K562 (cell line): ENCODE results near the gene HDAC10. TPM values are rescaled to one million over a fixed set of nuclear protein-coding genes. Genes with fewer than 3 reads are reported as not detected.
A peak's percentile ranks its signal among the peaks of the same experiment; 100 is the strongest.

Experiments used
- ATAC-seq: fragments of 200-7000 bp; cut with Tn5 transposase; 3 replicates; pipeline ENCODE4 v1.9.1; 2020; ENCODE audit warnings: moderate library complexity
- BruUV-seq: library from RNA; stranded (reverse); fragments of 400-500 nt; replicated peaks from 2 replicates; lab custom pipeline; 2021; lab: Mats Ljungman, UMichigan
- CTCF ChIA-PET: fragments of 300-600 bp; formaldehyde crosslinking; extraction: SDS; loops from one replicate; lab custom pipeline; 2021; ENCODE audit warnings: low intra/inter-chr PET ratio; lab: Yijun Ruan, JAX
- POLR2A ChIA-PET: fragments of 300-600, 350-650 bp; sonication (Branson Sonifier 250); formaldehyde crosslinking; extraction: SDS; loops from one replicate; lab custom pipeline; 2021; ENCODE audit warnings: antibody characterized with exemption, inconsistent platforms; lab: Yijun Ruan, JAX
- DNase-seq, 4 experiments: peaks; one replicate each; pipeline versions ENCODE4 v3.0.0 to v3.0.0-alpha.2; 2011 to 2018; ENCODE audit warnings: low spot score in 3 of 4, mixed read lengths in 3 of 4; ENCODE audit errors: extremely low read depth in 1 of 4
- FAIRE-seq: peaks from 2 replicates; lab custom pipeline; 2011; peaks lifted over from hg19 to GRCh38; lab: Jason Lieb, UNC
- H2AFZ ChIP-seq: 2 replicates; pipeline ENCODE4 v1.6.0; 2011; ENCODE audit warnings: low read depth, low read length, control low read depth, inconsistent platforms
- H3K27ac ChIP-seq: fragments of 200-600 bp; 3 replicates; pipeline ENCODE4 v1.8.0; 2011; ENCODE audit warnings: low read depth, mild to moderate bottlenecking, control low read depth, inconsistent platforms, low read length, moderate library complexity, mixed read lengths; ENCODE audit errors: extremely low read depth
- H3K27me3 ChIP-seq, 2 experiments: fragments of 300-600 bp in 1 of 2; 2 replicates in 1 of 2; 3 replicates in 1 of 2; pipeline versions ENCODE4 v1.6.0 to v1.8.0; 2011; ENCODE audit warnings: inconsistent platforms in 2 of 2, low read length in 2 of 2, mild to moderate bottlenecking in 1 of 2, mixed read lengths in 1 of 2, moderate library complexity in 1 of 2; ENCODE audit not compliant: control insufficient read depth in 2 of 2, insufficient read depth in 2 of 2
- H3K36me3 ChIP-seq: fragments of 300-600 bp; 3 replicates; pipeline ENCODE4 v1.8.0; 2011; ENCODE audit warnings: mild to moderate bottlenecking, low read length, inconsistent platforms; ENCODE audit not compliant: control insufficient read depth, insufficient read depth
- H3K4me1 ChIP-seq, 2 experiments: fragments of 200-600 bp in 1 of 2; replicated peaks in 1 of 2; 2 replicates in 1 of 2; 3 replicates in 1 of 2; pipeline versions ENCODE4 v1.5.1 to v1.8.0; 2011; ENCODE audit warnings: inconsistent platforms in 2 of 2, low read length in 2 of 2, mild to moderate bottlenecking in 1 of 2, mixed read lengths in 1 of 2, moderate library complexity in 1 of 2; ENCODE audit not compliant: control insufficient read depth in 2 of 2, insufficient read depth in 2 of 2
- H3K4me2 ChIP-seq: 2 replicates; pipeline ENCODE4 v1.6.1; 2011; ENCODE audit warnings: low read length, control low read depth, inconsistent platforms, mixed read lengths; ENCODE audit not compliant: insufficient read depth
- H3K4me3 ChIP-seq: fragments of 200-600 bp; sonication (generic), shearing (Covaris generic); 2 replicates; pipeline ENCODE4 v1.5.1; 2016; ENCODE audit warnings: control low read depth, inconsistent platforms
- H3K79me2 ChIP-seq: fragments of 200-600 bp; 3 replicates; pipeline ENCODE4 v1.8.0; 2011; ENCODE audit warnings: low read length, inconsistent platforms; ENCODE audit not compliant: control insufficient read depth, insufficient read depth
- H3K9ac ChIP-seq, 2 experiments: 2 replicates each; pipeline versions ENCODE4 v1.6.0 to v1.6.1; 2011; ENCODE audit warnings: low read depth in 2 of 2, low read length in 2 of 2, control low read depth in 1 of 2, inconsistent platforms in 1 of 2, mild to moderate bottlenecking in 1 of 2, mixed read lengths in 1 of 2; ENCODE audit not compliant: insufficient read depth in 1 of 2
- H3K9me1 ChIP-seq: one replicate; pipeline ENCODE4 v1.6.0; 2011; ENCODE audit warnings: inconsistent platforms, mild to moderate bottlenecking, low read length, moderate library complexity; ENCODE audit not compliant: control insufficient read depth, insufficient read depth
- H3K9me3 ChIP-seq: replicated peaks from 2 replicates; pipeline ENCODE4 v1.5.1; 2011; ENCODE audit warnings: low read depth, low read length, inconsistent platforms; ENCODE audit not compliant: control insufficient read depth, insufficient read depth
- H4K20me1 ChIP-seq: replicated peaks from 2 replicates; pipeline ENCODE4 v1.6.1; 2011; ENCODE audit warnings: low read length, inconsistent platforms, mixed read lengths; ENCODE audit not compliant: control insufficient read depth, insufficient read depth
- ATF7 ChIP-seq: fragments of 450-650 bp; IDR thresholded peaks from 2 replicates; pipeline ENCODE4 v1.7.1; 2014; ENCODE audit warnings: mild to moderate bottlenecking, moderate library complexity
- CHD1 ChIP-seq: fragments of 200-600 bp; sonication (generic); IDR thresholded peaks from one replicate; pipeline ENCODE4 v1.6.1; 2012; ENCODE audit warnings: mild to moderate bottlenecking, moderate library complexity, low read length, inconsistent platforms
- GABPA ChIP-seq: fragments of 200-800 bp; sonication (Bioruptor generic); conservative IDR thresholded peaks from 2 replicates; pipeline ENCODE4 v1.6.1; 2016; ENCODE audit warnings: low read depth, missing genetic modification characterization, missing compliant biosample characterization
- HSF4 ChIP-seq: fragments of 250-450 bp; sonication (Bioruptor Pico); IDR thresholded peaks from 2 replicates; pipeline ENCODE4 v2.1.2; 2022; ENCODE audit warnings: mild to moderate bottlenecking, moderate library complexity, borderline replicate concordance
- LCOR ChIP-seq: sonication (generic); formaldehyde crosslinking; IDR thresholded peaks from 2 replicates; pipeline ENCODE4 v1.8.0; 2022; ENCODE audit warnings: mild to moderate bottlenecking, missing genetic modification reagents
- MED1 ChIP-seq: sonication (generic); formaldehyde crosslinking; IDR thresholded peaks from 2 replicates; pipeline ENCODE4 v1.8.1; 2023; ENCODE audit warnings: missing genetic modification reagents, borderline replicate concordance
- NFE2 ChIP-seq: IDR thresholded peaks from 2 replicates; pipeline ENCODE4 v1.6.1; 2014; ENCODE audit warnings: antibody characterized with exemption, low read depth
- NFIC ChIP-seq: fragments of 450-650 bp; IDR thresholded peaks from 2 replicates; pipeline ENCODE4 v1.6.1; 2017; ENCODE audit warnings: mild to moderate bottlenecking, inconsistent platforms
- PHTF2 ChIP-seq: fragments of 250-450 bp; sonication (Bioruptor Pico); IDR thresholded peaks from 2 replicates; pipeline ENCODE4 v1.5.0; 2021; ENCODE audit warnings: mild to moderate bottlenecking
- SMC3 ChIP-seq: conservative IDR thresholded peaks from 2 replicates; pipeline ENCODE4 v1.6.1; 2011; ENCODE audit warnings: low read depth, low read length, improper control_type of control experiment; ENCODE audit not compliant: insufficient read depth
- STAG1 ChIP-seq: sonication (generic); formaldehyde crosslinking; IDR thresholded peaks from 2 replicates; pipeline ENCODE4 v1.5.0; 2020; ENCODE audit warnings: missing genetic modification reagents, borderline replicate concordance
- TCF7L2 ChIP-seq: fragments of 150-350 bp; IDR thresholded peaks from 2 replicates; pipeline ENCODE4 v1.6.1; 2016; ENCODE audit warnings: low read depth, mild to moderate bottlenecking, low read length, moderate library complexity
- ZBTB17 ChIP-seq: fragments of 450-650 bp; formaldehyde crosslinking; IDR thresholded peaks from 2 replicates; pipeline ENCODE4 v1.4.0; 2020; ENCODE audit warnings: mild to moderate bottlenecking
- ZBTB7A ChIP-seq: IDR thresholded peaks from 2 replicates; pipeline ENCODE4 v1.6.1; 2011; ENCODE audit warnings: low read depth, mild to moderate bottlenecking, low read length, moderate library complexity, borderline replicate concordance; ENCODE audit not compliant: control insufficient read depth
- ZFP30 ChIP-seq: fragments of 250-450 bp; sonication (Bioruptor Pico); IDR thresholded peaks from 2 replicates; pipeline ENCODE4 v1.8.0; 2022; ENCODE audit warnings: moderate library complexity, mild to moderate bottlenecking, inconsistent platforms, borderline replicate concordance
- ZNF143 ChIP-seq: sonication (generic); formaldehyde crosslinking; IDR thresholded peaks from 2 replicates; pipeline ENCODE4 v1.9.0; 2022; ENCODE audit warnings: mild to moderate bottlenecking, missing genetic modification reagents
- ZNF354B ChIP-seq: fragments of 250-450 bp; sonication (Bioruptor Pico); IDR thresholded peaks from 2 replicates; pipeline ENCODE4 v1.4.0; 2020
- ZNF398 ChIP-seq: fragments of 250-450 bp; sonication (Bioruptor Pico); IDR thresholded peaks from 2 replicates; pipeline ENCODE4 v1.8.0; 2021; ENCODE audit warnings: moderate library complexity, mild to moderate bottlenecking, inconsistent platforms
- WGBS: fragments of 100-300 bp; shearing (Covaris generic); methylation state at CpG from one replicate; pipeline ENCODE4 v1.1.6; 2016; ENCODE audit warnings: low coverage, mixed read lengths; ENCODE audit not compliant: insufficient coverage; ENCODE audit errors: missing lambda C conversion rate; 5-methylcytosine and 5-hydroxymethylcytosine counted together
- in situ Hi-C: fragments of 300-500 bp; cut with MboI; formaldehyde crosslinking; loops from 4 replicates; pipeline ENCODE4 v1.15.0; 2018; ENCODE audit warnings: inconsistent platforms, mixed read lengths
- intact Hi-C: fragments of 100-400 bp; cut with micrococcal nuclease; formaldehyde crosslinking; loops from 2 replicates; pipeline ENCODE4 v1.14.2; 2022
- polyA plus RNA-seq, 8 experiments: library from polyadenylated mRNA; depleted of rRNA in 4 of 8; stranded (reverse) in 5 of 8; unstranded in 3 of 8; fragments of >200 nt; fragmentation: Nextera tagmentation in 2 of 8; fragmentation: Illumina TruSeq in 1 of 8; extraction: Ambion mirVana in 2 of 8; extraction: Trizol in 1 of 8; gene quantifications; 2 replicates each; pipeline versions ENCODE4 v1.2.1 to v1.2.3, GENCODE V29; 2011 to 2014; ENCODE audit warnings: inconsistent platforms in 1 of 8, missing spikeins in 1 of 8
- total RNA-seq, 7 experiments: library from RNA; depleted of rRNA in 6 of 7; stranded (reverse); fragments of >200 nt in 6 of 7; fragmentation: Illumina TruSeq in 2 of 7; extraction: Trizol in 2 of 7; gene quantifications; 2 replicates each; pipeline versions ENCODE4 v1.2.1 to v1.2.3, GENCODE V29; 2011 to 2021; ENCODE audit warnings: low replicate concordance in 1 of 7
- TF ChIP-seq, protein P1 (sequence below): fragments of 450-650 bp; conservative IDR thresholded peaks from 2 replicates; pipeline ENCODE4 v1.6.1; 2016; ENCODE audit warnings: missing genetic modification characterization, low read depth, mild to moderate bottlenecking, missing compliant biosample characterization, moderate library complexity
- TF ChIP-seq, protein P2 (sequence below), 2 experiments: IDR thresholded peaks; 2 replicates each; pipeline ENCODE4 v1.6.1; 2012; ENCODE audit warnings: improper control_type of control experiment in 2 of 2, low read depth in 2 of 2, low read length in 2 of 2, borderline replicate concordance in 1 of 2

Gene HDAC10
- total and polyA plus RNA-seq, 9 of the 15 experiments (the other 6 are each of a cell fraction or from before 2014, with no cell fraction given), result 0.10 to 44.2 (median 6.5) TPM

DNA sequence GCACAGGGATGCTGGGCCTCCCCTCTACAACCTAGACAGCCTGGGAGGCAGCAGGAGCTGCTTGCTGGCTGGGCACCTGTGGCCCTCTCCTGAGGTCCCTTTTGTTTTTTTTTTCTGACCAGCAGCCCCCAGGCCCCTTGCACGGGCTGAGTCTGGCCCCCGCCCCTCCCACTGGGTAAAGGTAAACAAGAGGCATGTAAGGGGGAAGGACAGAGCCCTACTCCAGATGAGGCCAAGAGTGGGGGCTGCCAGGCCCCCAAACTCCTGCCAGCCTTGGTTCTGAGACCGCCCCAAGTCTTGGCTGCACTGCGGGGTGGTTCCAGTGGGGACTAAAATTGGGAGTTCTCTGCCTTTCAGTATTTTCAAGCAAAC is 47.2 kb upstream of the HDAC10 start:
- no peak overlapping the region for H3K4me2 ChIP-seq
- no peaks in the 10 kb centered on the region for H3K9me3 ChIP-seq
- 94% methylated on average over 2 of the region's 4 CpGs for WGBS
- H3K9ac ChIP-seq, result peak overlapping the region in 1 of 2 experiments; percentile 45; a peak in 1 of 4 replicates
- peaks cover 36% of the 10 kb centered on the region; the same call in 2 of the 3 replicates for H3K79me2 ChIP-seq
- no peak overlapping the region for H3K4me3 ChIP-seq
- no peaks in the 10 kb centered on the region for H3K27me3 ChIP-seq
- in situ Hi-C loops (no loop called here), intact Hi-C loops (no loop called here)
- DNase-seq (no peak), FAIRE-seq (no peak), ATAC-seq (no peak)
- H3K9me1 ChIP-seq, result no peaks in the 10 kb centered on the region
- no peak overlapping the region for H3K27ac ChIP-seq
- H4K20me1 ChIP-seq, result no peaks in the 10 kb centered on the region
- ChIA-PET POLR2A (no interaction called here), CTCF (no interaction called here)
- TF ChIP-seq GABPA (tag) (no peak), NFE2 (no peak), ZBTB17 (no peak), LCOR (CRISPR knock-in tag) (no peak), ZNF398 (CRISPR knock-in tag) (no peak), STAG1 (CRISPR knock-in tag) (no peak), NFIC (no peak), ZBTB7A (no peak), HSF4 (CRISPR knock-in tag) (no peak), PHTF2 (CRISPR knock-in tag) (no peak), SMC3 (no peak), ZNF143 (CRISPR knock-in tag) (no peak), TCF7L2 (no peak), MED1 (CRISPR knock-in tag) (no peak), CHD1 (no peak), ZNF354B (CRISPR knock-in tag) (no peak), ZFP30 (CRISPR knock-in tag) (no peak), ATF7 (no peak)
- TF ChIP-seq, protein P1, sequence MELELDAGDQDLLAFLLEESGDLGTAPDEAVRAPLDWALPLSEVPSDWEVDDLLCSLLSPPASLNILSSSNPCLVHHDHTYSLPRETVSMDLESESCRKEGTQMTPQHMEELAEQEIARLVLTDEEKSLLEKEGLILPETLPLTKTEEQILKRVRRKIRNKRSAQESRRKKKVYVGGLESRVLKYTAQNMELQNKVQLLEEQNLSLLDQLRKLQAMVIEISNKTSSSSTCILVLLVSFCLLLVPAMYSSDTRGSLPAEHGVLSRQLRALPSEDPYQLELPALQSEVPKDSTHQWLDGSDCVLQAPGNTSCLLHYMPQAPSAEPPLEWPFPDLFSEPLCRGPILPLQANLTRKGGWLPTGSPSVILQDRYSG (tag), result no peak
- TF ChIP-seq, protein P2, sequence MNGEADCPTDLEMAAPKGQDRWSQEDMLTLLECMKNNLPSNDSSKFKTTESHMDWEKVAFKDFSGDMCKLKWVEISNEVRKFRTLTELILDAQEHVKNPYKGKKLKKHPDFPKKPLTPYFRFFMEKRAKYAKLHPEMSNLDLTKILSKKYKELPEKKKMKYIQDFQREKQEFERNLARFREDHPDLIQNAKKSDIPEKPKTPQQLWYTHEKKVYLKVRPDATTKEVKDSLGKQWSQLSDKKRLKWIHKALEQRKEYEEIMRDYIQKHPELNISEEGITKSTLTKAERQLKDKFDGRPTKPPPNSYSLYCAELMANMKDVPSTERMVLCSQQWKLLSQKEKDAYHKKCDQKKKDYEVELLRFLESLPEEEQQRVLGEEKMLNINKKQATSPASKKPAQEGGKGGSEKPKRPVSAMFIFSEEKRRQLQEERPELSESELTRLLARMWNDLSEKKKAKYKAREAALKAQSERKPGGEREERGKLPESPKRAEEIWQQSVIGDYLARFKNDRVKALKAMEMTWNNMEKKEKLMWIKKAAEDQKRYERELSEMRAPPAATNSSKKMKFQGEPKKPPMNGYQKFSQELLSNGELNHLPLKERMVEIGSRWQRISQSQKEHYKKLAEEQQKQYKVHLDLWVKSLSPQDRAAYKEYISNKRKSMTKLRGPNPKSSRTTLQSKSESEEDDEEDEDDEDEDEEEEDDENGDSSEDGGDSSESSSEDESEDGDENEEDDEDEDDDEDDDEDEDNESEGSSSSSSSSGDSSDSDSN (IDR thresholded peaks at IDR 0.05; ENCODE audit: borderline replicate concordance in 1 of 2, low read depth in 2 of 2, low read length in 2 of 2), result no peak
- no peak overlapping the region for H2AFZ ChIP-seq
- BruUV-seq, result no TSS peak
- peaks cover 0 to 69% of the 10 kb centered on the region in 2 experiments; a peak in 2 of 5 replicates for H3K4me1 ChIP-seq
- H3K36me3 ChIP-seq, result no peaks in the 10 kb centered on the region; the same call in 2 of the 3 replicates
